H9 (cell line): Measurements from ENCODE around the gene DSC2. TPM values are rescaled to one million over a fixed set of nuclear protein-coding genes. Genes with fewer than 3 reads are reported as not detected.

Source experiments
- DNase-seq: peaks from one replicate; pipeline ENCODE4 v3.0.0-alpha.2; 2017
- H2AFZ ChIP-seq: one replicate; pipeline ENCODE4 v1.6.1; 2013; ENCODE audit warnings: mild to moderate bottlenecking, low read length, control low read depth, moderate library complexity
- H2AK5ac ChIP-seq: 2 replicates; pipeline ENCODE4 v1.6.1; 2013; ENCODE audit warnings: low read length, control low read depth, mixed read lengths; ENCODE audit not compliant: insufficient read length
- H2BK120ac ChIP-seq: one replicate; pipeline ENCODE4 v1.6.1; 2013; ENCODE audit warnings: low read depth, mild to moderate bottlenecking, low read length, control low read depth, inconsistent platforms; ENCODE audit not compliant: poor library complexity, severe bottlenecking
- H2BK12ac ChIP-seq: 2 replicates; pipeline ENCODE4 v1.6.1; 2013; ENCODE audit warnings: low read length, control low read depth, mixed read lengths, low read depth; ENCODE audit not compliant: insufficient read length
- H2BK15ac ChIP-seq: 2 replicates; pipeline ENCODE4 v1.6.1; 2013; ENCODE audit warnings: low read depth, low read length, control low read depth
- H2BK20ac ChIP-seq: one replicate; pipeline ENCODE4 v1.6.1; 2013; ENCODE audit warnings: low read depth, mild to moderate bottlenecking, low read length, control low read depth, inconsistent platforms; ENCODE audit not compliant: poor library complexity, severe bottlenecking
- H2BK5ac ChIP-seq: 2 replicates; pipeline ENCODE4 v1.6.1; 2013; ENCODE audit warnings: low read length, control low read depth, mixed read lengths; ENCODE audit not compliant: insufficient read length
- H3K14ac ChIP-seq: 2 replicates; pipeline ENCODE4 v1.6.1; 2013; ENCODE audit warnings: low read length, control low read depth; ENCODE audit not compliant: insufficient read depth
- H3K18ac ChIP-seq: 2 replicates; pipeline ENCODE4 v1.6.1; 2013; ENCODE audit warnings: low read depth, mild to moderate bottlenecking, mixed read lengths, low read length, control low read depth; ENCODE audit not compliant: insufficient read length
- H3K23ac ChIP-seq: 2 replicates; pipeline ENCODE4 v1.6.1; 2013; ENCODE audit warnings: low read length, control low read depth, mixed read lengths, low read depth; ENCODE audit not compliant: insufficient read length
- H3K23me2 ChIP-seq: 2 replicates; pipeline ENCODE4 v1.6.1; 2013; ENCODE audit warnings: low read depth, mild to moderate bottlenecking, mixed read lengths, low read length, control low read depth; ENCODE audit not compliant: insufficient read length, poor library complexity, severe bottlenecking
- H3K27ac ChIP-seq: 2 replicates; pipeline ENCODE4 v1.5.1; 2013; ENCODE audit warnings: low read length, control low read depth, mixed read lengths, low read depth; ENCODE audit not compliant: insufficient read length
- H3K27me3 ChIP-seq: 2 replicates; pipeline ENCODE4 v1.6.1; 2013; ENCODE audit warnings: low read length, control low read depth, inconsistent platforms; ENCODE audit not compliant: insufficient read depth
- H3K4ac ChIP-seq: 2 replicates; pipeline ENCODE4 v1.6.1; 2013; ENCODE audit warnings: low read depth, mild to moderate bottlenecking, control low read depth, inconsistent platforms, low read length, moderate library complexity
- H3K4me1 ChIP-seq: 2 replicates; pipeline ENCODE4 v1.6.1; 2013; ENCODE audit warnings: low read length, control low read depth, inconsistent platforms; ENCODE audit not compliant: insufficient read depth
- H3K4me2 ChIP-seq: 2 replicates; pipeline ENCODE4 v1.6.1; 2013; ENCODE audit warnings: low read length, control low read depth, mixed read lengths; ENCODE audit not compliant: insufficient read length, insufficient read depth
- H3K56ac ChIP-seq: 2 replicates; pipeline ENCODE4 v1.6.1; 2013; ENCODE audit warnings: low read depth, mild to moderate bottlenecking, mixed read lengths, low read length, control low read depth; ENCODE audit not compliant: insufficient read length
- H3K79me1 ChIP-seq: 2 replicates; pipeline ENCODE4 v1.6.1; 2013; ENCODE audit warnings: low read depth, mild to moderate bottlenecking, moderate library complexity, low read length, control low read depth, inconsistent platforms; ENCODE audit not compliant: insufficient read depth, poor library complexity, severe bottlenecking
- H3K79me2 ChIP-seq: 2 replicates; pipeline ENCODE4 v1.6.1; 2013; ENCODE audit warnings: low read length, control low read depth, inconsistent platforms; ENCODE audit not compliant: insufficient read depth
- H3K9ac ChIP-seq: 2 replicates; pipeline ENCODE4 v1.6.1; 2013; ENCODE audit warnings: low read length, control low read depth, mixed read lengths; ENCODE audit not compliant: insufficient read length; ENCODE audit errors: extremely low read depth
- H3K9me3 ChIP-seq: one replicate; pipeline ENCODE4 v1.6.1; 2013; ENCODE audit warnings: low read depth, low read length, inconsistent platforms; ENCODE audit not compliant: control insufficient read depth
- H3T11ph ChIP-seq: one replicate; pipeline ENCODE4 v1.6.1; 2013; ENCODE audit warnings: mild to moderate bottlenecking, low read length, control low read depth, inconsistent platforms
- H4K20me1 ChIP-seq: one replicate; pipeline ENCODE4 v1.6.1; 2013; ENCODE audit not compliant: control insufficient read depth, insufficient read length, insufficient read depth
- H4K5ac ChIP-seq: 2 replicates; pipeline ENCODE4 v1.6.1; 2013; ENCODE audit warnings: low read depth, mild to moderate bottlenecking, mixed read lengths, low read length, control low read depth; ENCODE audit not compliant: insufficient read length
- H4K8ac ChIP-seq: replicated peaks from 2 replicates; pipeline ENCODE4 v1.6.1; 2013; ENCODE audit warnings: low read length, control low read depth, mixed read lengths, low read depth; ENCODE audit not compliant: insufficient read length
- H4K91ac ChIP-seq: 2 replicates; pipeline ENCODE4 v1.6.1; 2013; ENCODE audit warnings: low read depth, mild to moderate bottlenecking, moderate library complexity, mixed read lengths, low read length, control low read depth; ENCODE audit not compliant: insufficient read length
- H3K27ac Mint-ChIP-seq, 3 experiments: 2 replicates in 2 of 3; 3 replicates in 1 of 3; pipeline ENCODE4 v1.8.0; 2020 to 2021; ENCODE audit warnings: mixed read lengths in 3 of 3, mild to moderate bottlenecking in 1 of 3, moderate library complexity in 1 of 3
- H3K27me3 Mint-ChIP-seq: 2 replicates; pipeline ENCODE4 v1.8.0; 2021; ENCODE audit warnings: low read depth, mild to moderate bottlenecking, moderate library complexity, mixed read lengths
- H3K36me3 Mint-ChIP-seq, 3 experiments: 2 replicates in 2 of 3; 3 replicates in 1 of 3; pipeline ENCODE4 v1.8.0; 2020 to 2021; ENCODE audit warnings: low read depth in 3 of 3, mixed read lengths in 3 of 3; ENCODE audit not compliant: insufficient read depth in 1 of 3
- H3K4me1 Mint-ChIP-seq, 2 experiments: 2 replicates each; pipeline ENCODE4 v1.8.0; 2020; ENCODE audit warnings: mixed read lengths in 2 of 2
- H3K4me3 Mint-ChIP-seq, 2 experiments: 2 replicates in 1 of 2; 3 replicates in 1 of 2; pipeline ENCODE4 v1.8.0; 2020 to 2021; ENCODE audit warnings: mild to moderate bottlenecking in 2 of 2, mixed read lengths in 2 of 2, moderate library complexity in 1 of 2
- H3K9me3 Mint-ChIP-seq, 2 experiments: 2 replicates in 1 of 2; 3 replicates in 1 of 2; pipeline ENCODE4 v1.8.0; 2020; ENCODE audit warnings: mild to moderate bottlenecking in 2 of 2, mixed read lengths in 2 of 2, moderate library complexity in 1 of 2
- WGBS: extraction: QIAGEN DNeasy Blood & Tissue Kit; methylation state at CpG from one replicate; pipeline ENCODE4 v1.1.7; 2013; ENCODE audit warnings: missing lambda C conversion rate, low lambda C conversion rate, mixed read lengths; ENCODE audit not compliant: insufficient read length; ENCODE audit errors: extremely low coverage; 5-methylcytosine and 5-hydroxymethylcytosine counted together
- total RNA-seq: library from RNA; stranded (reverse); gene quantifications from 2 replicates; pipeline ENCODE4 v1.2.1, GENCODE V29; 2021
- TF ChIP-seq, protein P1 (sequence below): fragments of 200-600 bp; sonication (generic); conservative IDR thresholded peaks from 3 replicates; pipeline ENCODE4 v1.8.0; 2021; ENCODE audit warnings: antibody characterized with exemption, mild to moderate bottlenecking

DSC2 gene
- total RNA-seq, 1 experiment from 2014 or later = 26.1 TPM

DNA sequence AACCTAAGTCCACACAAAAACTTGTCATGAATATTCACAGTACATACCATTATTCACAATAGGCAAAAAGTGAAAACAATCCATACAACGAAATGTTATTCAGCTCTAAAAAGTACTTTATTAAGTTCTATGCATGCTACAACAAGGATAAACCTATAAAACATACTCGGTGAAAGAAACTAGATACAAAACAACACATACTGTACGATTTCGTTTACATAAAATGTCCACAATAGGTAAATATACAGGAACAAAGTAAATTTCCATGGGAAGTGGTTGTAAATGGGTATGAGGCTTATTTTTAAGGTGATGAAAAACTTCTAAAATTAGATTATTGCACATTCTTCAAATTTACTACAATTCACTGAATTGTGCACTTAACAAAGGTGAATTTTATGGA, 67.7 kb downstream of the DSC2 start:
- H3K4me2 ChIP-seq = no peak overlapping the region
- H4K91ac ChIP-seq = no peak overlapping the region
- no peaks in the 10 kb centered on the region; the same call in 1 of the 2 replicates for H3K27me3 ChIP-seq
- no peak overlapping the region for H3K23ac ChIP-seq
- H3K23me2 ChIP-seq = no peaks in the 10 kb centered on the region
- H3K4me1 ChIP-seq = no peaks in the 10 kb centered on the region
- H3K18ac ChIP-seq = no peak overlapping the region
- H3K79me1 ChIP-seq = no peaks in the 10 kb centered on the region
- H3K79me2 ChIP-seq = no peaks in the 10 kb centered on the region
- H2BK5ac ChIP-seq = no peak overlapping the region
- no peak overlapping the region for H2BK20ac ChIP-seq
- H3K14ac ChIP-seq = no peak overlapping the region
- H3K4ac ChIP-seq = no peak overlapping the region
- H4K8ac ChIP-seq = no peak overlapping the region
- Mint-ChIP-seq H3K27me3 (peaks cover 15% of the 10 kb centered on the region), H3K4me1 (no peaks in the 10 kb centered on the region), H3K27ac (no peak overlapping the region), H3K36me3 (no peaks in the 10 kb centered on the region), H3K9me3 (peaks cover 4 to 7% of the 10 kb centered on the region in 2 experiments; a peak in 2 of 5 replicates), H3K4me3 (no peak overlapping the region)
- H2BK15ac ChIP-seq = no peak overlapping the region
- H3K27ac ChIP-seq = no peak overlapping the region
- no peak overlapping the region for H2AK5ac ChIP-seq
- no peak overlapping the region for H4K5ac ChIP-seq
- no peaks in the 10 kb centered on the region for H3K9me3 ChIP-seq
- no peaks in the 10 kb centered on the region for H4K20me1 ChIP-seq
- H2BK12ac ChIP-seq = no peak overlapping the region
- H3K9ac ChIP-seq = no peak overlapping the region
- no peak overlapping the region for H3K56ac ChIP-seq
- H2AFZ ChIP-seq = no peak overlapping the region
- no peak for DNase-seq
- TF ChIP-seq, protein P1, sequence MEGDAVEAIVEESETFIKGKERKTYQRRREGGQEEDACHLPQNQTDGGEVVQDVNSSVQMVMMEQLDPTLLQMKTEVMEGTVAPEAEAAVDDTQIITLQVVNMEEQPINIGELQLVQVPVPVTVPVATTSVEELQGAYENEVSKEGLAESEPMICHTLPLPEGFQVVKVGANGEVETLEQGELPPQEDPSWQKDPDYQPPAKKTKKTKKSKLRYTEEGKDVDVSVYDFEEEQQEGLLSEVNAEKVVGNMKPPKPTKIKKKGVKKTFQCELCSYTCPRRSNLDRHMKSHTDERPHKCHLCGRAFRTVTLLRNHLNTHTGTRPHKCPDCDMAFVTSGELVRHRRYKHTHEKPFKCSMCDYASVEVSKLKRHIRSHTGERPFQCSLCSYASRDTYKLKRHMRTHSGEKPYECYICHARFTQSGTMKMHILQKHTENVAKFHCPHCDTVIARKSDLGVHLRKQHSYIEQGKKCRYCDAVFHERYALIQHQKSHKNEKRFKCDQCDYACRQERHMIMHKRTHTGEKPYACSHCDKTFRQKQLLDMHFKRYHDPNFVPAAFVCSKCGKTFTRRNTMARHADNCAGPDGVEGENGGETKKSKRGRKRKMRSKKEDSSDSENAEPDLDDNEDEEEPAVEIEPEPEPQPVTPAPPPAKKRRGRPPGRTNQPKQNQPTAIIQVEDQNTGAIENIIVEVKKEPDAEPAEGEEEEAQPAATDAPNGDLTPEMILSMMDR = no peak
- WGBS = no CpG with 5 or more reads among the region's 4 CpGs
- H2BK120ac ChIP-seq = no peak overlapping the region
- H3T11ph ChIP-seq = no peak overlapping the region
